HUES6 (cell line): ENCODE results near the gene FFAR1.

Experiments
- H3K27ac ChIP-seq: 2 replicates; pipeline ENCODE4 v1.7.0; 2013; ENCODE audit warnings: low read depth, mild to moderate bottlenecking, low read length, inconsistent platforms
- H3K27me3 ChIP-seq: 2 replicates; pipeline ENCODE4 v1.6.1; 2013; ENCODE audit warnings: low read length; ENCODE audit not compliant: control insufficient read depth, insufficient read depth
- H3K36me3 ChIP-seq: 2 replicates; pipeline ENCODE4 v1.6.1; 2013; ENCODE audit warnings: low read length; ENCODE audit not compliant: control insufficient read depth, insufficient read depth
- H3K4me1 ChIP-seq: 2 replicates; pipeline ENCODE4 v1.6.1; 2013; ENCODE audit warnings: low read length; ENCODE audit not compliant: control insufficient read depth, insufficient read depth
- H3K4me3 ChIP-seq: 2 replicates; pipeline ENCODE4 v1.5.1; 2013; ENCODE audit warnings: low read depth, low read length
- H3K9ac ChIP-seq: one replicate; pipeline ENCODE4 v1.6.1; 2013; ENCODE audit warnings: mild to moderate bottlenecking, low read length
- H3K9me3 ChIP-seq: 2 replicates; pipeline ENCODE4 v1.6.1; 2013; ENCODE audit warnings: low read depth, low read length; ENCODE audit not compliant: control insufficient read depth, insufficient read depth

The FFAR1 gene

GRCh38 chr19:35315883-35316282, 31.8 kb upstream of the FFAR1 start:
- no peak overlapping the region for H3K27ac ChIP-seq
- peaks cover 3% of the 10 kb centered on the region; the same call in 1 of the 2 replicates for H3K4me1 ChIP-seq
- no peak overlapping the region for H3K9ac ChIP-seq
- no peaks in the 10 kb centered on the region for H3K27me3 ChIP-seq
- no peak overlapping the region for H3K4me3 ChIP-seq
- no peaks in the 10 kb centered on the region for H3K9me3 ChIP-seq
- H3K36me3 ChIP-seq, result no peaks in the 10 kb centered on the region

- Histone ChIP-seq H3K4me1 (peaks cover 3% of the 10 kb centered on the region; the same call in 1 of the 2 replicates), H3K27me3 (no peaks in the 10 kb centered on the region), H3K9me3 (no peaks in the 10 kb centered on the region), H3K36me3 (no peaks in the 10 kb centered on the region), H3K27ac (no peak overlapping the region), H3K9ac (no peak overlapping the region), H3K4me3 (no peak overlapping the region)
Measured at GRCh38 chr19:35316560-35316959, 31.1 kb upstream of the FFAR1 start.

GRCh38 chr19:35317464-35318043, 30.1 kb upstream of the FFAR1 start:
- Histone ChIP-seq H3K27me3 (no peaks in the 10 kb centered on the region), H3K4me3 (no peak overlapping the region), H3K4me1 (peaks cover 3% of the 10 kb centered on the region; the same call in 1 of the 2 replicates), H3K9ac (no peak overlapping the region), H3K36me3 (no peaks in the 10 kb centered on the region), H3K9me3 (peaks cover 5% of the 10 kb centered on the region), H3K27ac (no peak overlapping the region)

GRCh38 chr19:35318679-35319448, 28.8 kb upstream of the FFAR1 start:
- H3K4me3 ChIP-seq, result no peak overlapping the region
- no peak overlapping the region for H3K9ac ChIP-seq

GRCh38 chr19:35320065-35320713, 27.5 kb upstream of the FFAR1 start:
- Histone ChIP-seq H3K27me3 (no peaks in the 10 kb centered on the region), H3K4me3 (no peak overlapping the region), H3K9ac (no peak overlapping the region), H3K36me3 (no peaks in the 10 kb centered on the region), H3K4me1 (peaks cover 3% of the 10 kb centered on the region; the same call in 1 of the 2 replicates), H3K9me3 (peaks cover 5% of the 10 kb centered on the region), H3K27ac (no peak overlapping the region)

More at GRCh38 chr19:35318679-35319448, 28.8 kb upstream of the FFAR1 start:
- Histone ChIP-seq H3K9me3 (peaks cover 5% of the 10 kb centered on the region), H3K36me3 (no peaks in the 10 kb centered on the region), H3K4me1 (peaks cover 3% of the 10 kb centered on the region; the same call in 1 of the 2 replicates), H3K27ac (no peak overlapping the region), H3K27me3 (no peaks in the 10 kb centered on the region)

GRCh38 chr19:35321291-35321690, 26.4 kb upstream of the FFAR1 start:
- Histone ChIP-seq H3K27me3 (no peaks in the 10 kb centered on the region), H3K4me3 (no peak overlapping the region), H3K9ac (no peak overlapping the region), H3K27ac (no peak overlapping the region), H3K9me3 (peaks cover 5% of the 10 kb centered on the region), H3K36me3 (no peaks in the 10 kb centered on the region), H3K4me1 (peaks cover 3% of the 10 kb centered on the region; the same call in 1 of the 2 replicates)

GRCh38 chr19:35322014-35322413, 25.7 kb upstream of the FFAR1 start:
- Histone ChIP-seq H3K4me3 (no peak overlapping the region), H3K27ac (no peak overlapping the region), H3K36me3 (no peaks in the 10 kb centered on the region), H3K9me3 (peaks cover 5% of the 10 kb centered on the region), H3K9ac (no peak overlapping the region), H3K27me3 (no peaks in the 10 kb centered on the region), H3K4me1 (peaks cover 3% of the 10 kb centered on the region; the same call in 1 of the 2 replicates)

- H3K9ac ChIP-seq, result no peak overlapping the region
- H3K27me3 ChIP-seq, result no peaks in the 10 kb centered on the region
- H3K4me3 ChIP-seq, result no peak overlapping the region
- H3K9me3 ChIP-seq, result no peaks in the 10 kb centered on the region
- H3K27ac ChIP-seq, result no peak overlapping the region
- peaks cover 9% of the 10 kb centered on the region; the same call in 1 of the 2 replicates for H3K4me1 ChIP-seq
- H3K36me3 ChIP-seq, result no peaks in the 10 kb centered on the region
Measured at GRCh38 chr19:35327642-35328041, 20.1 kb upstream of the FFAR1 start.

GRCh38 chr19:35328851-35329285, 18.8 kb upstream of the FFAR1 start, which contains the start of gene CD22:
CD22 (plus strand) TSS chr19:35329187; CDS start chr19:35332041, 2,854 bp downstream.
- peaks cover 9% of the 10 kb centered on the region; the same call in 1 of the 2 replicates for H3K4me1 ChIP-seq
- no peaks in the 10 kb centered on the region for H3K9me3 ChIP-seq
- H3K27me3 ChIP-seq, result no peaks in the 10 kb centered on the region
- H3K4me3 ChIP-seq, result no peak within 1 kb of the TSS
- no peak within 1 kb of the TSS for H3K9ac ChIP-seq
- no peak within 1 kb of the TSS for H3K27ac ChIP-seq
- no peaks in the 10 kb centered on the region for H3K36me3 ChIP-seq

GRCh38 chr19:35329323-35329722, 18.4 kb upstream of the FFAR1 start:
- no peak overlapping the region for H3K4me3 ChIP-seq
- no peaks in the 10 kb centered on the region for H3K9me3 ChIP-seq
- no peak overlapping the region for H3K27ac ChIP-seq
- H3K4me1 ChIP-seq, result peaks cover 9% of the 10 kb centered on the region; the same call in 1 of the 2 replicates
- H3K27me3 ChIP-seq, result no peaks in the 10 kb centered on the region
- H3K36me3 ChIP-seq, result no peaks in the 10 kb centered on the region
- H3K9ac ChIP-seq, result no peak overlapping the region

- no peak overlapping the region for H3K27ac ChIP-seq
- H3K4me1 ChIP-seq, result peaks cover 9% of the 10 kb centered on the region; the same call in 1 of the 2 replicates
- no peak overlapping the region for H3K9ac ChIP-seq
Measured at GRCh38 chr19:35330475-35330874, 17.2 kb upstream of the FFAR1 start.

More at GRCh38 chr19:35330475-35330874, 17.2 kb upstream of the FFAR1 start:
- no peaks in the 10 kb centered on the region for H3K27me3 ChIP-seq
- H3K4me3 ChIP-seq, result no peak overlapping the region
- no peaks in the 10 kb centered on the region for H3K9me3 ChIP-seq
- H3K36me3 ChIP-seq, result no peaks in the 10 kb centered on the region
